ENCODE measurements around the gene FGFR2. TPM values are rescaled to one million over a fixed set of nuclear protein-coding genes. Genes with fewer than 3 reads are reported as not detected.
A peak's percentile ranks its signal among the peaks of the same experiment; 100 is the strongest.

FGFR2 gene
- total RNA-seq, 2 donors from 2014 or later = 49.7 to 78.5 TPM

- Histone ChIP-seq H3K27me3 (replicated peaks; ENCODE audit: insufficient read depth) (no peaks in the 10 kb centered on the region), H3K36me3 (no peaks in the 10 kb centered on the region), H3K27ac (no peak overlapping the region), H3K4me1 (replicated peaks) (no peaks in the 10 kb centered on the region), H3K4me3 (no peak overlapping the region), H3K9me3 (no peaks in the 10 kb centered on the region)
- 89% methylated on average over 1 of the region's 1 CpG for WGBS
- intact Hi-C loops (cut with DNase I) = no loop called here
- DNase-seq (ENCODE audit: low spot score) = no peak
- TF ChIP-seq POLR2AphosphoS5 (IDR thresholded peaks at IDR 0.05) (no peak), POLR2A (IDR thresholded peaks at IDR 0.05) (no peak), CTCF (IDR thresholded peaks at IDR 0.05) (no peak)
These were observed 117.1 kb downstream of the FGFR2 start for GRCh38 chr10:121481180-121481579.

GRCh38 chr10:121478556-121478955 is 119.7 kb downstream of the FGFR2 start:
- no peaks in the 10 kb centered on the region for H3K27me3 ChIP-seq (replicated peaks; ENCODE audit: insufficient read depth)
- intact Hi-C loops (cut with DNase I) = no loop called here
- H3K9me3 ChIP-seq = no peaks in the 10 kb centered on the region
- no peak for TF ChIP-seq POLR2A (IDR thresholded peaks at IDR 0.05)
- TF ChIP-seq POLR2AphosphoS5 (IDR thresholded peaks at IDR 0.05) = no peak
- no peak for TF ChIP-seq CTCF (IDR thresholded peaks at IDR 0.05)
- no peak for DNase-seq (ENCODE audit: low spot score)
- H3K36me3 ChIP-seq = no peaks in the 10 kb centered on the region
- H3K4me1 ChIP-seq (replicated peaks) = no peaks in the 10 kb centered on the region
- H3K27ac ChIP-seq = no peak overlapping the region
- no peak overlapping the region for H3K4me3 ChIP-seq
- 91% methylated on average over 7 of the region's 7 CpGs for WGBS

- Histone ChIP-seq H3K36me3 (no peaks in the 10 kb centered on the region), H3K27ac (peak overlapping the region; percentile 39 to 66), H3K4me3 (peak overlapping the region in 1 of 2 donors; percentile 21), H3K4me1 (replicated peaks) (no peaks in the 10 kb centered on the region), H3K27me3 (replicated peaks; ENCODE audit: insufficient read depth) (no peaks in the 10 kb centered on the region), H3K9me3 (no peaks in the 10 kb centered on the region)
- DNase-seq (ENCODE audit: low spot score) = peak; percentile 33
- TF ChIP-seq CTCF (IDR thresholded peaks at IDR 0.05) = no peak
- peak; percentile 63 for TF ChIP-seq POLR2AphosphoS5 (IDR thresholded peaks at IDR 0.05)
- 35% methylated on average over 19 of the region's 19 CpGs for WGBS
- intact Hi-C loops (cut with DNase I) = no loop called here
These were observed 128.2 kb downstream of the FGFR2 start for GRCh38 chr10:121469797-121470606.

- Histone ChIP-seq H3K4me1 (replicated peaks) (no peaks in the 10 kb centered on the region), H3K27me3 (replicated peaks; ENCODE audit: insufficient read depth) (no peaks in the 10 kb centered on the region), H3K36me3 (no peaks in the 10 kb centered on the region), H3K9me3 (no peaks in the 10 kb centered on the region), H3K4me3 (no peak overlapping the region), H3K27ac (no peak overlapping the region)
- no peak for TF ChIP-seq POLR2A (IDR thresholded peaks at IDR 0.05)
- 79% methylated on average over 8 of the region's 8 CpGs for WGBS
- intact Hi-C loops (cut with DNase I) = no loop called here
- DNase-seq (ENCODE audit: low spot score) = no peak
These were observed 129.5 kb downstream of the FGFR2 start for GRCh38 chr10:121468726-121469125.

- Histone ChIP-seq H3K9me3 (no peaks in the 10 kb centered on the region), H3K4me1 (replicated peaks) (no peaks in the 10 kb centered on the region), H3K27me3 (replicated peaks; ENCODE audit: insufficient read depth) (no peaks in the 10 kb centered on the region), H3K27ac (no peak overlapping the region), H3K36me3 (no peaks in the 10 kb centered on the region), H3K4me3 (no peak overlapping the region)
- no peak for DNase-seq (ENCODE audit: low spot score)
- TF ChIP-seq POLR2AphosphoS5 (IDR thresholded peaks at IDR 0.05) = no peak
- TF ChIP-seq POLR2A (IDR thresholded peaks at IDR 0.05) = no peak
- no peak for TF ChIP-seq CTCF (IDR thresholded peaks at IDR 0.05)
- intact Hi-C loops (cut with DNase I) = no loop called here
- 91% methylated on average over 4 of the region's 4 CpGs for WGBS
These were observed 131.8 kb downstream of the FGFR2 start for GRCh38 chr10:121466424-121466823.
